Ramos (cell line): Measurements from ENCODE around the gene OPN1LW.
"Not testable (repeated sequence)": the region's sequence is repeated elsewhere in the genome, so short reads cannot be mapped to it uniquely, and the experiment has no call there.

Experiments
- in situ Hi-C: fragments of 300-500 bp; cut with MboI; formaldehyde crosslinking; loops from one replicate; pipeline ENCODE4 v1.14.3; 2022; ENCODE audit warnings: low sequenced_read_pairs; ENCODE audit not compliant: unreplicated experiment

OPN1LW gene

DNA sequence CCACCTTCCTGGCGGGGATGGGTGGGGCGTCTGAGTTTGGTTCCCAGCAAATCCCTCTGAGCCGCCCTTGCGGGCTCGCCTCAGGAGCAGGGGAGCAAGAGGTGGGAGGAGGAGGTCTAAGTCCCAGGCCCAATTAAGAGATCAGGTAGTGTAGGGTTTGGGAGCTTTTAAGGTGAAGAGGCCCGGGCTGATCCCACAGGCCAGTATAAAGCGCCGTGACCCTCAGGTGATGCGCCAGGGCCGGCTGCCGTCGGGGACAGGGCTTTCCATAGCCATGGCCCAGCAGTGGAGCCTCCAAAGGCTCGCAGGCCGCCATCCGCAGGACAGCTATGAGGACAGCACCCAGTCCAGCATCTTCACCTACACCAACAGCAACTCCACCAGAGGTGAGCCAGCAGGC, at the start of gene OPN1LW:
TSS of gene OPN1LW (plus strand) at position 234 of the 400 bp plus-strand sequence. CDS start at position 275, 41 bp downstream.
- in situ Hi-C loops, result not testable (repeated sequence)

GRCh38 chrX:154094833-154095232, 49.2 kb upstream of the OPN1LW start:
- in situ Hi-C loops, result no loop called here

- in situ Hi-C loops, result no loop called here
These were observed 47.7 kb upstream of the OPN1LW start for GRCh38 chrX:154096140-154097002.

DNA sequence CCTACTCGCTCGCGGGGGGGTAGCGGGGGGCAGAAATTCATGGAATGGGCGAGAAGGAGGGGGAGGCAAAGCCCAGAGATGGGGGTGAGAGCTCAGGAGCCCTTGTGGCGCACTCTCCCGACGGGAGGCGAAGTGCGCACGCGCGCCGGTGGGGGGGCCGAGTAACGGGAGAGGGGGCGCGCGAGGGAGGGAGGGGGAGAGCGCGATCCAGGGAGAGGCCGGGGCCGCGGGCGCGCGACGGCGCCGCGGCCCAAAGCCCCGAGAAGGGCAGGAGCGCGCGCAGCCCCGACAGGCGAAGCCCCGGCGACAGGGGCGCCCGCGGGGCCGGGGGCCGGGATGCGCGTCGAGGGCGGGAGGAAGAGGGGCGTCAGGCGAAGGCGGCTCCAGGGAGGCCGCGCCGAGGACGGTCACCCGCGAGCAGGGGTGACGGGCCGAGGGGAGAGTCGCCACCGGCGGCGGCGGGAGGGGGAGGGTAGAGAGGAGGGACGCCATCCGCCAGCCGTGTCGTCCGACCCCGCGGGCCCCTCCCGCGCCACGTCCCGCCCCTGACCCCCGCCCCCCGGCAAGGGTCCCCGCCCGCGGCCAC, 46.9 kb upstream of the OPN1LW start:
- in situ Hi-C loops, result no loop called here

DNA sequence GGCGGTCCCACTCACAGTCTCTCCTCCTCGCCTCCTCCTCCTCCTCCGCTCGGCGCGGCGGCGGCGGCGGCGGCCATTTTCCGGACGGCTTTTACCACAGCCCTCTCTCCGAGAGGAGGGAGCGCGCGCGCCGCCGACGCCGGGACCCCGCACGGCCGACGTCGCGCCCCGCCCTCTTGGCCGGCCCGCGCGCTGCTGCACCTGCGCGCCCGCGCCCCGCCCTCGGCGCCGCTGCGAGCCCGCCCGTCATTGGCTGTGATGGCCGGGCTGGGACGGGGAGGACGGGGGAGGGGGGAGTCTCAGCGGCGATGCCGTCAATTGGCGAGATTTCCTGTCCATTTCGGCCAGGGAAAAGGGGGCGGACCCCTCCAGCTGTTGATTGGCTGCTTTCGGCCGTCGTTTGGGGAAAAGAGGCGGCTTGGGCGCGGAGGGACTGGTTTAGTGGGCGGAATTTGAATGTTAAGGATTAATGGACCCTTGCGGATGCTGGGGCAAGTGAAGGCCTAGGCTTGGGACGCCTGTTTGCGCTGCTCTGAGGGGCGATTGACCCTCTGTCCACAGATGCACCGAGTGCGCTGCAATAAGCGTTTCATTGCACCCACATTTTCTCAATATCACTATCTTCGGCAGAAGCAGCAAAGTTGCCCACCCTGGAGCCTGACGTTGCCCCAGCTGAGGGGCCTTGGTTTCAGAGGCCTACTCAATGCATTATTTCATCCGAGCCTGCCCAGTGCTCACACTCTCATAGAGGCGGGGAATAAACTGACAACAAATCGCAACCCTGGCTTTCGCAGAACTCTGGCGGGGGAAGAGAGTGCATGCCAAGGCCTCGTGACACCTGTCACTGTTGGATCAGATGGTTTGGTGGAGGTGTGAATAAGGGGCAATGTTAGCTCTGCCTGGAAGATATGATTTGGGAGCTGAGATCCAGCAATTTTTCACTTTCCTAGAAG, 46.2 kb upstream of the OPN1LW start, which contains the start of gene MECP2:
TSS of gene MECP2 (minus strand) at position 129 of the 953 bp plus-strand sequence.
- in situ Hi-C loops, result no loop called here

- in situ Hi-C loops, result no loop called here
These were observed 45.5 kb upstream of the OPN1LW start for GRCh38 chrX:154098551-154098950.

- in situ Hi-C loops, result no loop called here
These were observed 30.3 kb upstream of the OPN1LW start for GRCh38 chrX:154113729-154114128.

GRCh38 chrX:154114652-154115051, 29.4 kb upstream of the OPN1LW start:
- in situ Hi-C loops, result no loop called here

DNA sequence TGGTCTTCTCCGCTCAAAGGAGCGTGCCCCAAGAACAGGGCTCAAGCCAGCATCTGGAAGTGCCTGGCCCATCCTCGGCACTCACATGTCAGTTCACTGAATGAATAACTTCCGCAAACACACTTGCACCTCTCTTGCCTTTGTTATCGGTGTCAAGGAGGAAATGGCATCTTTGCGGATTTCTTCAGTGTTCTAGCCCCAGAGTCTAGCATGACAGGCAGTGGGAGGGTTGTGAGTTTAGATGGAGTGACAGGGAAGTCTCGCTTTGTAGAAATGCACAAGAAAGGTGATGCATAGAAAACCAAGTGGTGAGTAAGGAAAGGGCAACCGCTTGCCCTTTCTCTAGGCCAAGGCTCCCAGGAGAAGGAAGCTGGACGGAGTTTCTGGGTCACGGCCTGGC, 29.0 kb upstream of the OPN1LW start:
- in situ Hi-C loops, result no loop called here

DNA sequence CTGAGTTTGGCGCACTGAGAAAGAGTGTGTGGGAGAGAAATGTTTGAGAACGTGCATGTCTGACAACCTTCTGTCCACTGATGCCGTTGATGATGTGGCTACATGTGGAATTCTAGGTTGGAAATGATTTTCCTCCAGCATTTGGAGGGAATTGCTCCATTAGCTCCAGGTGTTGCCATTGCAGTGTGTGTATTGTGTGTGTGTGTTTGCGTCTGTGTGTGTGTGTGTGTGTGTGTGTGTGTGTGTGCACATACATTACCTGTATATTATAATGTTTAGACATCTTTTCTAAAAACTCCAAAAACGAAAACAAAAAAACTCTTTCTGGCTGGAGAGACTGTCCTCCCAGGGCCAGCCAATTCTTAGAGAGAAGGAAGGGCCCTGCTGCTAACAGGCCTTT, 28.3 kb upstream of the OPN1LW start:
- in situ Hi-C loops, result no loop called here

DNA sequence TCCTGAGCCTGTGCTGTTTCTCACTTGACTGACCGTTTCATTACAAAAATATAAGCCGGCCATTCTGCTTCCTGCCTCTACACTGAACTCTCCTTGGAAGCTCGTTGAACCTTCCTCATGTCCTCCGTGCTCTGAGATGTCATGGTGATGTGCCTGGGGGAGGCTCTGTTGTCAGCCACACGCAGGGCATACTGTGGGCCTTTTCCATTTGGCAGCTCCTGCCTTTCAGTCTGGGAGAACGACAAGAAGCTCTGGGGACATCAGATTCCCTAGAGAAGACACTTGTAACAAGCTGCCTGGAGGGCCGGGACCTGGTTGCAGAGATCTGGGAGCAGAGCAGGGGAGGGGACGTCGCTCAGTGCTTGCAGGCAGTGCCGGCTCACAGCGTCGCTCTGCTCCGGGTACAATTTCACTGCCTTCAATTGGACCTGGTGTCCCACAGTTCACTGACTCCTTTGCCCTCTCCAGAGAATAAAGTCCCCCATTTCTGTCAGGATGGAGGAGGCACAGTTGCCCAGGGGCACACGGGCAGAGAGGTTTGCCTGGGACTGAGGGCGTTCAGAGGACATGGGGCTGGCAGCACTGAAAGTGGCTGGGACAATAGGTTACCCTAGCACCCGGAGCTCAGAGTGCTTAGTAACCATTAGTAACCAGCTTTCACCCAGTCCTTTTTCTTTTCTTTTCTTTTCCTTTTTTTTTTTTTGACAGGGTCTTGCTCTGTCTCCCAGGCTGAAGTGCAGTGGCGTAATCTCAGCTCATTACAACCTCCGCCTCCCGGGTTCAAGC, 27.4 kb upstream of the OPN1LW start:
- in situ Hi-C loops, result no loop called here

- in situ Hi-C loops, result no loop called here
These were observed 26.5 kb upstream of the OPN1LW start for GRCh38 chrX:154117566-154117965.

- in situ Hi-C loops, result no loop called here
These were observed 23.5 kb upstream of the OPN1LW start for GRCh38 chrX:154120567-154120966.

DNA sequence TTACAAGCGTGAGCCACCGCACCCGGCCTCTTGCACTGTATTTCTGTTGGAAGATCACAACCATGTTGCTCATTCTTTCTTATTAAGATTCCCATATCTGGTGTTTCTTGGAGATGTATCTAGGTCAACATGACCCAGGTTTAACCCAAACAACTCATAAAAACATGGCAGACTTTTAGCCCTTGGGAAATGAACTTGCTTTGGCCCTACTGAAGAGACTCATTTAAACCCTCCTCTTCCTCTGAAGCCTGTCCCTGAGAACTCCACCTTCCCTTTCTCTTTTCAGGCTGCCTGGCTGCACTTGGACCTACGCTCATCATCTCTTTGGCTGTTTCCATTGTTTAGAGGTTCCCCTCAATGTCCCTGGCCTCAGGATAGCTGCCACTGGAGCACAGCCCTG, 22.8 kb upstream of the OPN1LW start:
- in situ Hi-C loops, result no loop called here

DNA sequence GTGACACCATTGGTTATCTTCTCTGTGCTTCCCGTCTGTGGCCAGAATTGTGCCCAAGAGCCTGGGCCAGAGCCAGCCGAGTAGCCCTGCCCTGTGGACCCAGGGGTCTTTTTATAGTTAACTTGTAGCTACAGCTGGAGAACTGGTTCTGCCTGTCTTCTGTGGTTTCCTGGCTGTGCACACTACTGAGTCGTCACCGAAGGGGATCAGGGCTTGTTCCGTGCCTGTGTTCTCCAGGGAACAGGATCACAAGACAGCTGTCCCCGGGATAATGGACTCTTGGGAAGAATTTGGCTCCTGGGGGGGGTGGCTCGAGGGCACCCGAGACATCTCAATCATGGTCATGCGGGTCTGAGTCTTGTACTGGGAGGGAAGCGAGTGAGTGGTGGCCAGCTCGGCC, 22.1 kb upstream of the OPN1LW start:
- in situ Hi-C loops, result no loop called here

- in situ Hi-C loops, result no loop called here
These were observed 20.5 kb upstream of the OPN1LW start for GRCh38 chrX:154123241-154124219.

DNA sequence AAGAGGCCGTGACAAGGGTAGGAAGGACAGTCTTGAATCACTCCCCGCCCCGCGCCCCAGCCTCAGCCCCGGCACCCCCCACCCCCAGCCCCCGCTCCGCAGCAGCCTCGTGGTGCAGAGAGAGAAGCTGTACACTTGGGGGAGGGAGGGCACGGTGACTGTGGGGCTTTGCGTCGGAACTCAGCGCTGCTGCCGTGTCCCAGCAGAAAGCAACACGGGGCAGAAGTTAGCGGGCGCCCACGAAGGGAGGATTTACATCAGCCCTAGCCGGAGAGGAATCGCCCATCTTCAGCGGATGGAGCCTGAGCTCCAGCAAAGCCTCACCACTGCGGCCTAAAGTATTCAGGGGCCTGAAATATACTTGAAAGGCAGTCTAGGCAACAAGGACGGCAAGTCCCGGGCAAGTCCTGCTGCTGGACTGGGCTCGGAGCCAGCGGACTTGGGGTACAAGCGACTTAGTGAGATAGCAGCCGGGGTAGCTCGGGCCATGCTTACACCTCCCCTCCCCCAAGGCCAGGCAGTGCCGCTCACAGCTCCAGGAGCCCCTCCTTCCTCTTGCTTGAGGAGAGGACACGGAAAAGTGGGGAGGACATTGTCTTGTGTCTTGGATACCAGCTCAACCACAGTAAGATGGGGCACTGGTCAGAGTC, 18.5 kb upstream of the OPN1LW start:
- in situ Hi-C loops, result no loop called here

GRCh38 chrX:154126101-154126500, 17.9 kb upstream of the OPN1LW start:
- in situ Hi-C loops, result no loop called here
